NCI-H510A treated with DMSO at 0.1 percent for 48 hours (cell line): ENCODE measurements around the gene KLC4.

ENCODE experiments used
- DNase-seq: peaks from one replicate; lab custom pipeline; 2025; lab: John Stamatoyannopoulos, UW

KLC4 gene

GRCh38 chr6:43059168-43060033, at the start of gene KLC4, which contains the start of gene MRPL2:
Gene KLC4 (plus strand): TSS chr6:43059631. CDS start chr6:43061336, 1,705 bp downstream.
Gene MRPL2 (minus strand): TSS chr6:43059434. CDS start chr6:43059381, 53 bp downstream.
- peak; percentile 99 for DNase-seq

- DNase-seq: no peak
These were observed 48.2 kb upstream of the KLC4 start for GRCh38 chr6:43011207-43011606.

GRCh38 chr6:43012364-43012763, 47.1 kb upstream of the KLC4 start:
- no peak for DNase-seq

- DNase-seq: no peak
These were observed 46.2 kb upstream of the KLC4 start for GRCh38 chr6:43013097-43013842.

- peak; percentile 100 for DNase-seq
These were observed 45.5 kb upstream of the KLC4 start, which contains the start of the genes KLHDC3 and MEA1 for GRCh38 chr6:43013843-43014433. Gene KLHDC3 (plus strand): TSS chr6:43014249. CDS start chr6:43017193, 2,944 bp downstream. Gene MEA1 (minus strand): TSS chr6:43013946. CDS start chr6:43013813, 133 bp downstream.

GRCh38 chr6:43014434-43014909, 45.0 kb upstream of the KLC4 start:
- DNase-seq: no peak

GRCh38 chr6:43016176-43016942, 43.1 kb upstream of the KLC4 start:
- no peak for DNase-seq

- DNase-seq: no peak
These were observed 42.5 kb upstream of the KLC4 start for GRCh38 chr6:43016943-43017334.

- DNase-seq: no peak
These were observed 40.3 kb upstream of the KLC4 start for GRCh38 chr6:43019152-43019551.

GRCh38 chr6:43020052-43020705, 39.3 kb upstream of the KLC4 start:
- DNase-seq: no peak

GRCh38 chr6:43020847-43021246, 38.6 kb upstream of the KLC4 start:
- peak; percentile 18 for DNase-seq

GRCh38 chr6:43021270-43022047, 38.0 kb upstream of the KLC4 start, which contains the start of gene RRP36:
Gene RRP36 (plus strand): TSS chr6:43021623. CDS start chr6:43021655, 32 bp downstream.
- DNase-seq: peak; percentile 77

GRCh38 chr6:43024436-43024835, 35.0 kb upstream of the KLC4 start:
- DNase-seq: no peak

GRCh38 chr6:43026365-43026764, 33.1 kb upstream of the KLC4 start:
- no peak for DNase-seq

GRCh38 chr6:43029120-43029519, 30.3 kb upstream of the KLC4 start:
- DNase-seq: no peak

GRCh38 chr6:43032326-43032725, 27.1 kb upstream of the KLC4 start:
- DNase-seq: no peak

GRCh38 chr6:43033496-43034189, 25.8 kb upstream of the KLC4 start:
- no peak for DNase-seq

- DNase-seq: no peak
These were observed 25.3 kb upstream of the KLC4 start for GRCh38 chr6:43034190-43034525.

GRCh38 chr6:43035495-43036194, 23.8 kb upstream of the KLC4 start:
- no peak for DNase-seq
